CD4-positive, alpha-beta T cell treated with Interleukin-1 beta for 1 hour (primary cell): ENCODE data around the gene TCAIM.
"Not testable (repeated sequence)": the region's sequence is repeated elsewhere in the genome, so short reads cannot be mapped to it uniquely, and the experiment has no call there.

Experiments
- DNase-seq, 2 donors: peaks; one replicate each; pipeline ENCODE4 v3.0.0-alpha.2; 2020 to 2022

Gene TCAIM

GRCh38 chr3:44338010-44338827 lies at the start of gene TCAIM:
Gene TCAIM, plus strand, starts transcription at chr3:44338766. Its CDS starts 16,017 bp downstream, at chr3:44354783.
- peak; percentile 99 for DNase-seq

- DNase-seq = no peak
These were observed 48.6 kb upstream of the TCAIM start for GRCh38 chr3:44289882-44290462.

- no peak for DNase-seq
These were observed 46.3 kb upstream of the TCAIM start for GRCh38 chr3:44292276-44292675.

- no peak for DNase-seq
These were observed 45.6 kb upstream of the TCAIM start for GRCh38 chr3:44292947-44293346.

- no peak for DNase-seq
These were observed 41.3 kb upstream of the TCAIM start for GRCh38 chr3:44297255-44297654.

GRCh38 chr3:44301746-44302145 lies 36.8 kb upstream of the TCAIM start:
- DNase-seq = no peak

GRCh38 chr3:44309500-44309899 lies 29.1 kb upstream of the TCAIM start:
- no peak for DNase-seq

GRCh38 chr3:44318891-44319311 lies 19.7 kb upstream of the TCAIM start:
- no peak for DNase-seq

GRCh38 chr3:44321335-44321734 lies 17.2 kb upstream of the TCAIM start:
- DNase-seq = no peak

- DNase-seq = peak; percentile 36 to 57
These were observed 15.1 kb upstream of the TCAIM start for GRCh38 chr3:44323341-44323955.

GRCh38 chr3:44324584-44324983 lies 14.0 kb upstream of the TCAIM start:
- no peak for DNase-seq

- no peak for DNase-seq
These were observed 12.5 kb upstream of the TCAIM start for GRCh38 chr3:44326019-44326418.

- no peak for DNase-seq
These were observed 12.1 kb upstream of the TCAIM start for GRCh38 chr3:44326515-44326914.

- DNase-seq = no peak
These were observed 8.6 kb upstream of the TCAIM start for GRCh38 chr3:44329946-44330345.

- no peak for DNase-seq
These were observed 8.1 kb upstream of the TCAIM start for GRCh38 chr3:44330444-44330843.

- no peak for DNase-seq
These were observed 4.2 kb upstream of the TCAIM start for GRCh38 chr3:44334326-44334725.

- DNase-seq = no peak
These were observed 1.2 kb upstream of the TCAIM start for GRCh38 chr3:44337248-44337785.

GRCh38 chr3:44338828-44339127 lies 212 bp downstream of the TCAIM start:
- DNase-seq = no peak

GRCh38 chr3:44339181-44340057 lies 853 bp downstream of the TCAIM start:
- no peak for DNase-seq

- DNase-seq = no peak
These were observed 1.5 kb downstream of the TCAIM start for GRCh38 chr3:44340058-44340395.

- no peak for DNase-seq
These were observed 3.7 kb downstream of the TCAIM start for GRCh38 chr3:44342176-44342790.

GRCh38 chr3:44343421-44343820 lies 4.9 kb downstream of the TCAIM start:
- no peak for DNase-seq

GRCh38 chr3:44346590-44346989 lies 8.0 kb downstream of the TCAIM start:
- not testable (repeated sequence) for DNase-seq
